ENCODE data around the gene COPS8. TPM values are rescaled to one million over a fixed set of nuclear protein-coding genes. Genes with fewer than 3 reads are reported as not detected.

The COPS8 gene
- total RNA-seq, 1 experiment from 2014 or later: 280 TPM

GRCh38 chr2:237097911-237098702, 12.4 kb downstream of the COPS8 start:
- H3K27me3 ChIP-seq (replicated peaks): no peaks in the 10 kb centered on the region
- H3K36me3 ChIP-seq: peaks cover 81% of the 10 kb centered on the region
- peaks cover 38% of the 10 kb centered on the region for H3K4me1 ChIP-seq (replicated peaks)
- H3K9me3 ChIP-seq (replicated peaks): no peaks in the 10 kb centered on the region
- H3K27ac ChIP-seq: peak overlapping the region; percentile 93
- DNase-seq (ENCODE audit: low read depth in 1 of 2, low spot score in 2 of 2): peak; percentile 75 to 77
- H3K4me3 ChIP-seq: no peak overlapping the region

- no peaks in the 10 kb centered on the region for H3K9me3 ChIP-seq (replicated peaks)
- H3K4me1 ChIP-seq (replicated peaks): peaks cover 34% of the 10 kb centered on the region
- H3K4me3 ChIP-seq: no peak overlapping the region
- no peak overlapping the region for H3K27ac ChIP-seq
- no peaks in the 10 kb centered on the region for H3K27me3 ChIP-seq (replicated peaks)
- no peak for DNase-seq (ENCODE audit: low read depth in 1 of 2, low spot score in 2 of 2)
- peaks cover 69% of the 10 kb centered on the region for H3K36me3 ChIP-seq
Observed at GRCh38 chr2:237099804-237100203, 14.1 kb downstream of the COPS8 start.

GRCh38 chr2:237101118-237101979, 15.7 kb downstream of the COPS8 start:
- Histone ChIP-seq H3K9me3 (replicated peaks) (no peaks in the 10 kb centered on the region), H3K27me3 (replicated peaks) (no peaks in the 10 kb centered on the region), H3K4me1 (replicated peaks) (peaks cover 26% of the 10 kb centered on the region), H3K27ac (no peak overlapping the region), H3K4me3 (no peak overlapping the region), H3K36me3 (peaks cover 53% of the 10 kb centered on the region)
- DNase-seq (ENCODE audit: low read depth in 1 of 2, low spot score in 2 of 2): no peak

- Histone ChIP-seq H3K4me3 (no peak overlapping the region), H3K27me3 (replicated peaks) (no peaks in the 10 kb centered on the region), H3K9me3 (replicated peaks) (no peaks in the 10 kb centered on the region), H3K27ac (no peak overlapping the region), H3K4me1 (replicated peaks) (peaks cover 15% of the 10 kb centered on the region), H3K36me3 (peaks cover 46% of the 10 kb centered on the region)
- no peak for DNase-seq (ENCODE audit: low read depth in 1 of 2, low spot score in 2 of 2)
Observed at GRCh38 chr2:237102428-237102827, 16.7 kb downstream of the COPS8 start.

GRCh38 chr2:237109421-237109934, 23.8 kb downstream of the COPS8 start:
- Histone ChIP-seq H3K36me3 (peaks cover 6% of the 10 kb centered on the region; the same call in 1 of the 2 replicates), H3K9me3 (replicated peaks) (no peaks in the 10 kb centered on the region), H3K4me1 (replicated peaks) (no peaks in the 10 kb centered on the region), H3K27ac (no peak overlapping the region), H3K4me3 (no peak overlapping the region), H3K27me3 (replicated peaks) (no peaks in the 10 kb centered on the region)
- DNase-seq (ENCODE audit: low read depth in 1 of 2, low spot score in 2 of 2): no peak

- no peaks in the 10 kb centered on the region for H3K4me1 ChIP-seq (replicated peaks)
Observed at GRCh38 chr2:237113026-237113795, 27.5 kb downstream of the COPS8 start.

GRCh38 chr2:237115870-237116269, 30.2 kb downstream of the COPS8 start:
- DNase-seq (ENCODE audit: low read depth in 1 of 2, low spot score in 2 of 2): no peak
- Histone ChIP-seq H3K27ac (no peak overlapping the region), H3K27me3 (replicated peaks) (no peaks in the 10 kb centered on the region), H3K4me3 (no peak overlapping the region), H3K4me1 (replicated peaks) (no peaks in the 10 kb centered on the region), H3K36me3 (no peaks in the 10 kb centered on the region), H3K9me3 (replicated peaks) (no peaks in the 10 kb centered on the region)

More at GRCh38 chr2:237113026-237113795, 27.5 kb downstream of the COPS8 start:
- no peak overlapping the region for H3K4me3 ChIP-seq
- no peaks in the 10 kb centered on the region for H3K9me3 ChIP-seq (replicated peaks)
- H3K27ac ChIP-seq: no peak overlapping the region
- DNase-seq (ENCODE audit: low read depth in 1 of 2, low spot score in 2 of 2): no peak
- no peaks in the 10 kb centered on the region for H3K27me3 ChIP-seq (replicated peaks)
- 0 out of 2 replicates have a peak, but pooled peaks cover 4% of the 10 kb centered on the region for H3K36me3 ChIP-seq

GRCh38 chr2:237116431-237116830, 30.7 kb downstream of the COPS8 start:
- Histone ChIP-seq H3K4me1 (replicated peaks) (no peaks in the 10 kb centered on the region), H3K27me3 (replicated peaks) (no peaks in the 10 kb centered on the region), H3K36me3 (no peaks in the 10 kb centered on the region), H3K9me3 (replicated peaks) (no peaks in the 10 kb centered on the region), H3K4me3 (no peak overlapping the region), H3K27ac (no peak overlapping the region)
- DNase-seq (ENCODE audit: low read depth in 1 of 2, low spot score in 2 of 2): no peak

- no peaks in the 10 kb centered on the region for H3K27me3 ChIP-seq (replicated peaks)
- H3K36me3 ChIP-seq: no peaks in the 10 kb centered on the region
- peaks cover 3% of the 10 kb centered on the region; the same call in 1 of the 2 replicates for H3K4me1 ChIP-seq (replicated peaks)
- no peak for DNase-seq (ENCODE audit: low read depth in 1 of 2, low spot score in 2 of 2)
- H3K27ac ChIP-seq: no peak overlapping the region
- H3K4me3 ChIP-seq: no peak overlapping the region
- no peaks in the 10 kb centered on the region for H3K9me3 ChIP-seq (replicated peaks)
Observed at GRCh38 chr2:237118025-237118424, 32.3 kb downstream of the COPS8 start.

- no peak for DNase-seq (ENCODE audit: low read depth in 1 of 2, low spot score in 2 of 2)
- no peaks in the 10 kb centered on the region for H3K36me3 ChIP-seq
- H3K4me1 ChIP-seq (replicated peaks): peaks cover 3% of the 10 kb centered on the region; the same call in 1 of the 2 replicates
- H3K27ac ChIP-seq: no peak overlapping the region
- no peaks in the 10 kb centered on the region for H3K9me3 ChIP-seq (replicated peaks)
- H3K27me3 ChIP-seq (replicated peaks): no peaks in the 10 kb centered on the region
- no peak overlapping the region for H3K4me3 ChIP-seq
Observed at GRCh38 chr2:237118561-237119155, 33.0 kb downstream of the COPS8 start.

GRCh38 chr2:237120916-237121315, 35.2 kb downstream of the COPS8 start:
- no peak overlapping the region for H3K4me3 ChIP-seq
- DNase-seq (ENCODE audit: low read depth in 1 of 2, low spot score in 2 of 2): no peak
- H3K27ac ChIP-seq: no peak overlapping the region
- no peaks in the 10 kb centered on the region for H3K27me3 ChIP-seq (replicated peaks)
- no peaks in the 10 kb centered on the region for H3K9me3 ChIP-seq (replicated peaks)
- peaks cover 3% of the 10 kb centered on the region; the same call in 1 of the 2 replicates for H3K4me1 ChIP-seq (replicated peaks)
- H3K36me3 ChIP-seq: no peaks in the 10 kb centered on the region

GRCh38 chr2:237121321-237121720, 35.6 kb downstream of the COPS8 start:
- H3K4me1 ChIP-seq (replicated peaks): peaks cover 3% of the 10 kb centered on the region; the same call in 1 of the 2 replicates
- no peaks in the 10 kb centered on the region for H3K27me3 ChIP-seq (replicated peaks)
- no peaks in the 10 kb centered on the region for H3K36me3 ChIP-seq
- no peaks in the 10 kb centered on the region for H3K9me3 ChIP-seq (replicated peaks)
- no peak for DNase-seq (ENCODE audit: low read depth in 1 of 2, low spot score in 2 of 2)
- H3K4me3 ChIP-seq: no peak overlapping the region
- H3K27ac ChIP-seq: no peak overlapping the region

GRCh38 chr2:237122214-237122666, 36.6 kb downstream of the COPS8 start:
- no peak overlapping the region for H3K4me3 ChIP-seq
- H3K4me1 ChIP-seq (replicated peaks): peaks cover 3% of the 10 kb centered on the region; the same call in 1 of the 2 replicates
- no peaks in the 10 kb centered on the region for H3K9me3 ChIP-seq (replicated peaks)
- no peaks in the 10 kb centered on the region for H3K36me3 ChIP-seq
- H3K27ac ChIP-seq: no peak overlapping the region
- peak; percentile 61 to 87 for DNase-seq (ENCODE audit: low read depth in 1 of 2, low spot score in 2 of 2)
- no peaks in the 10 kb centered on the region for H3K27me3 ChIP-seq (replicated peaks)

Data from SJSA1 (cell line).